Breast epithelium (tissue), 3 donors: ENCODE measurements around the gene AGPAT3.

Source experiments
- POLR2A ChIP-seq: fragments of 450-650 bp; IDR thresholded peaks from one replicate; pipeline ENCODE4 v1.6.1; 2016; ENCODE audit warnings: antibody characterized with exemption, mild to moderate bottlenecking, moderate library complexity
- TF ChIP-seq, protein P1 (sequence below), 3 donors: fragments of 450-650 bp; IDR thresholded peaks; one replicate each; pipeline ENCODE4 v1.5.1; 2016 to 2017; ENCODE audit warnings: antibody characterized with exemption in 3 of 3, mild to moderate bottlenecking in 3 of 3, moderate library complexity in 3 of 3

DNA sequence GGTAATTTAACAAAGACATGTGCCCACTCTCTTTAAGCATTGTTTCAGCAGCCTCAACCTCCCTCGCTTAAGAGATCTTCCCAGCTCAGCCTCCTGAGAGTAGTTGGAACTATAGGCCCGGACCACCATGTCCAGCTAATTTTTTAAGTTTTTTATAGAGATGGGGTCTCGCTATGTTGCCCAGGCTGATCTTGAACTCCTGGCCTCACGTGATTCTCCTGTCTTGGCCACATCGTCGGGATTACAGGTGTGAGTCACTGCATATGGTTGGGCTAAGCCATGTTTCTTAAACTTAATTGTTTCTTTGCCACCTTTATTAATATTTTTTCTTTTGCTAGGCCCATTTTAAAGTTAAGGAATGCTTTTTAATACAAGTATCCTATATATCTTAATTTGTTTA is 18.6 kb upstream of the AGPAT3 start:
- TF ChIP-seq, protein P1, sequence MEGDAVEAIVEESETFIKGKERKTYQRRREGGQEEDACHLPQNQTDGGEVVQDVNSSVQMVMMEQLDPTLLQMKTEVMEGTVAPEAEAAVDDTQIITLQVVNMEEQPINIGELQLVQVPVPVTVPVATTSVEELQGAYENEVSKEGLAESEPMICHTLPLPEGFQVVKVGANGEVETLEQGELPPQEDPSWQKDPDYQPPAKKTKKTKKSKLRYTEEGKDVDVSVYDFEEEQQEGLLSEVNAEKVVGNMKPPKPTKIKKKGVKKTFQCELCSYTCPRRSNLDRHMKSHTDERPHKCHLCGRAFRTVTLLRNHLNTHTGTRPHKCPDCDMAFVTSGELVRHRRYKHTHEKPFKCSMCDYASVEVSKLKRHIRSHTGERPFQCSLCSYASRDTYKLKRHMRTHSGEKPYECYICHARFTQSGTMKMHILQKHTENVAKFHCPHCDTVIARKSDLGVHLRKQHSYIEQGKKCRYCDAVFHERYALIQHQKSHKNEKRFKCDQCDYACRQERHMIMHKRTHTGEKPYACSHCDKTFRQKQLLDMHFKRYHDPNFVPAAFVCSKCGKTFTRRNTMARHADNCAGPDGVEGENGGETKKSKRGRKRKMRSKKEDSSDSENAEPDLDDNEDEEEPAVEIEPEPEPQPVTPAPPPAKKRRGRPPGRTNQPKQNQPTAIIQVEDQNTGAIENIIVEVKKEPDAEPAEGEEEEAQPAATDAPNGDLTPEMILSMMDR (IDR thresholded peaks at IDR 0.05), result no peak
- no peak for TF ChIP-seq POLR2A
